HFF-Myc (cell line): Measurements from ENCODE around the gene CES4A.

Experiments
- DNase-seq: peaks from one replicate; pipeline ENCODE4 v3.0.0-alpha.2; 2011; ENCODE audit warnings: low read depth; ENCODE audit errors: extremely low read depth
- H3K4me3 ChIP-seq: replicated peaks from 2 replicates; pipeline ENCODE4 v1.5.1; 2011; ENCODE audit warnings: low read depth, mild to moderate bottlenecking, control low read depth, low read length
- CTCF ChIP-seq: IDR thresholded peaks from 2 replicates; pipeline ENCODE4 v1.5.1; 2012; ENCODE audit warnings: mild to moderate bottlenecking, low read depth, low read length, control low read depth; ENCODE audit errors: missing control alignments

The CES4A gene

GRCh38 chr16:67006930-67007658 is 18.7 kb downstream of the CES4A start:
- no peak for DNase-seq
- H3K4me3 ChIP-seq: no peak overlapping the region
- TF ChIP-seq CTCF: no peak

- H3K4me3 ChIP-seq: no peak overlapping the region
- no peak for TF ChIP-seq CTCF
- no peak for DNase-seq
These were observed 20.8 kb downstream of the CES4A start for GRCh38 chr16:67009158-67009557.

GRCh38 chr16:67011274-67011673 is 22.9 kb downstream of the CES4A start:
- no peak for DNase-seq
- no peak for TF ChIP-seq CTCF
- no peak overlapping the region for H3K4me3 ChIP-seq

GRCh38 chr16:67013233-67013822 is 24.9 kb downstream of the CES4A start:
- DNase-seq: no peak
- H3K4me3 ChIP-seq: peak overlapping the region; percentile 34

GRCh38 chr16:67013823-67014633 is 25.6 kb downstream of the CES4A start:
- DNase-seq: no peak
- TF ChIP-seq CTCF: no peak
- H3K4me3 ChIP-seq: peak overlapping the region; percentile 34

More at GRCh38 chr16:67013233-67013822, 24.9 kb downstream of the CES4A start:
- no peak for TF ChIP-seq CTCF

GRCh38 chr16:67014634-67015312 is 26.4 kb downstream of the CES4A start:
- H3K4me3 ChIP-seq: no peak overlapping the region
- no peak for TF ChIP-seq CTCF
- DNase-seq: no peak
